Heart left ventricle (tissue), 16 donors: ENCODE measurements around the gene CMAS. TPM values are rescaled to one million over a fixed set of nuclear protein-coding genes. Genes with fewer than 3 reads are reported as not detected.
"Not testable (repeated sequence)": the region's sequence is repeated elsewhere in the genome, so short reads cannot be mapped to it uniquely, and the experiment has no call there.

ENCODE experiments used
- ATAC-seq, 4 donors: fragments of 200-7000 bp; cut with Tn5 transposase; one replicate each; pipeline ENCODE4 v1.9.1; 2020 to 2022; ENCODE audit warnings: moderate library complexity in 4 of 4, mild to moderate bottlenecking in 3 of 4, moderate number of reproducible peaks in 1 of 4
- DNase-seq, 5 donors: peaks; one replicate each; pipeline ENCODE4 v3.0.0-alpha.2; 2020
- H3K27ac ChIP-seq, 12 donors: fragments of 200-600 bp; sonication (generic) in 4 of 12; one replicate each; pipeline versions ENCODE4 v1.5.0 to v1.8.0; 2016 to 2022; ENCODE audit warnings: mild to moderate bottlenecking in 2 of 12
- H3K27me3 ChIP-seq, 9 donors: fragments of 200-600 bp; sonication (generic) in 2 of 9; one replicate each; pipeline versions ENCODE4 v1.5.1 to v1.8.0; 2016 to 2022; ENCODE audit warnings: mild to moderate bottlenecking in 3 of 9
- H3K36me3 ChIP-seq, 9 donors: fragments of 200-600 bp; sonication (generic) in 2 of 9; one replicate each; pipeline versions ENCODE4 v1.5.0 to v1.8.0; 2018 to 2022; ENCODE audit warnings: mild to moderate bottlenecking in 2 of 9
- H3K4me1 ChIP-seq, 12 donors: fragments of 200-600 bp; sonication (generic) in 4 of 12; one replicate each; pipeline versions ENCODE4 v1.5.0 to v1.8.0; 2016 to 2022; ENCODE audit warnings: mild to moderate bottlenecking in 3 of 12
- H3K4me3 ChIP-seq, 12 donors: fragments of 200-600 bp; sonication (generic) in 4 of 12; one replicate each; pipeline versions ENCODE4 v1.5.0 to v1.8.0; 2017 to 2022; ENCODE audit warnings: mild to moderate bottlenecking in 9 of 12, moderate library complexity in 4 of 12
- H3K9me3 ChIP-seq, 12 donors: fragments of 200-600 bp; sonication (generic) in 4 of 12; one replicate each; pipeline versions ENCODE4 v1.5.0 to v1.8.0; 2016 to 2022; ENCODE audit warnings: mild to moderate bottlenecking in 1 of 12
- POLR2A ChIP-seq, 2 donors: fragments of 450-650 bp; IDR thresholded peaks; one replicate each; pipeline ENCODE4 v1.6.1; 2017; ENCODE audit warnings: antibody characterized with exemption in 2 of 2, mild to moderate bottlenecking in 2 of 2, moderate library complexity in 2 of 2
- WGBS, 4 donors: extraction: QIAGEN DNeasy Blood & Tissue Kit in 2 of 4; methylation state at CpG; one replicate each; pipeline versions ENCODE4 v1.1.5 to v1.1.7; 2013 to 2018; 5-methylcytosine and 5-hydroxymethylcytosine counted together
- intact Hi-C, 10 donors: fragments of 100-400 bp; cut with DNase I; formaldehyde crosslinking; loops; one replicate each; pipeline versions ENCODE4 v1.11.1 to v1.14.2; 2022
- polyA plus RNA-seq, 2 donors: library from polyadenylated mRNA; stranded (reverse); fragments of 200-250 nt; gene quantifications; one replicate each; pipeline ENCODE4 v1.2.3, GENCODE V29; 2013
- total RNA-seq, 9 donors: library from RNA; depleted of rRNA in 2 of 9; stranded (reverse); fragments of >200 nt in 2 of 9; fragmentation: NEBNext Ultra II Directional in 3 of 9; extraction: Animal tissue kit (Norgen Biotek cat#: 25700) in 3 of 9; gene quantifications; one replicate each; pipeline versions ENCODE4 v1.1.0 to v1.2.4, GENCODE V29; 2016 to 2023
- TF ChIP-seq, protein P1 (sequence below), 12 donors: fragments of 200-600 bp; sonication (generic) in 4 of 12; IDR thresholded peaks; one replicate each; pipeline versions ENCODE4 v1.5.0 to v1.8.0; 2018 to 2022; ENCODE audit warnings: antibody characterized with exemption in 12 of 12, mild to moderate bottlenecking in 5 of 12
- donor health status: ischemic (EF 13 %, LVEDD 7.1; RV severe dilation, severe dysfunction).
- donor health status: healthy with polysubstance abuse.
- donor health status: DM: no; HTN: yes; CAD: no.
- donor health status: DM: no; HTN: no; CAD: no.
- donor health status: ischemic (EF 25% LVEDD 6.9; RV normal size, moderate dysfunction).
- donor health status: ischemic (EF 25% LVEDD 5.7; RV mildly dilated, moderate dysfunction).
- donor health status: healthy.
- donor health status: DM: yes; HTN: yes; CAD: no.
- donor health status: ischemic (EF 35%, LVEDD 5.7; RV mildly dilated, moderate dysfunction).
- donor health status: nonischemic (EF 11% LVEDD 7.7; RV severe dilation, severe dysfunction).
- donor health status: DM: yes; HTN: yes; CAD: no.
- donor health status: PGD.
- donor health status: ischemic (EF 29% LVEDD 5.4; RV normal size, mild dysfunction).
- donor health status: nonischemic (EF 23%, LVEDD 6.1; RV moderate dilation, normal function).

CMAS gene
- total and polyA plus RNA-seq, 11 donors, result 21.5 to 55.8 (median 34.6) TPM

- Histone ChIP-seq H3K4me3 (no peak overlapping the region), H3K4me1 (peaks cover 0 to 8% (median 0%) of the 10 kb centered on the region in 12 donors), H3K27ac (no peak overlapping the region), H3K27me3 (no peaks in the 10 kb centered on the region), H3K9me3 (no peaks in the 10 kb centered on the region), H3K36me3 (no peaks in the 10 kb centered on the region)
- no peak for TF ChIP-seq POLR2A (IDR thresholded peaks at IDR 0.05)
- no peak for DNase-seq
- intact Hi-C loops, result no loop called here
- 86 to 95% (median 93%) methylated on average over 3 of the region's 3 CpGs for WGBS, 4 donors
- no peak for ATAC-seq
Measured at GRCh38 chr12:22002430-22002829, 43.6 kb upstream of the CMAS start.

DNA sequence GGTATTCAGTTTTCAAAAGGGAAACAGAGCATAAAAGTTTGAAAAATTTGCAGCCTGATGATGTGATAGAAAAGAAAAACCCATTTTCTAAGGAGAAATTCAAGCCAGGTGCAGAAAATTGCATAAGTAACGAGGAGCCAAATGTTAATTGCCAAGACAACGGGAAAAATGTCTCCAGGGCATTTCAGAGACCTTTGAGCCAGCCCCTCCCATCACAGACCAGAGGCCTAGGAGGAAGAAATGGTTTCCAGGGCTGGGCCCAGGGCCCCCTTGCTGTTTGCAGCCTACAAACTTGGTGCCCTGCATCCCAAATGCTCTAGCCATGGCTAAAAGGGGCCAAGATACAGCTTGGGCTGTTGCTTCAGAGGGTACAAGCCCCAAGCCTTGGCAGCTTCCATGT, 38.2 kb upstream of the CMAS start:
- not testable (repeated sequence) for H3K36me3 ChIP-seq, ATAC-seq
- 60 to 81% (median 77%) methylated on average over 2 of the region's 2 CpGs for WGBS, 4 donors

GRCh38 chr12:22008196-22008595, 37.8 kb upstream of the CMAS start:
- no peak for TF ChIP-seq POLR2A (IDR thresholded peaks at IDR 0.05)
- TF ChIP-seq, protein P1, sequence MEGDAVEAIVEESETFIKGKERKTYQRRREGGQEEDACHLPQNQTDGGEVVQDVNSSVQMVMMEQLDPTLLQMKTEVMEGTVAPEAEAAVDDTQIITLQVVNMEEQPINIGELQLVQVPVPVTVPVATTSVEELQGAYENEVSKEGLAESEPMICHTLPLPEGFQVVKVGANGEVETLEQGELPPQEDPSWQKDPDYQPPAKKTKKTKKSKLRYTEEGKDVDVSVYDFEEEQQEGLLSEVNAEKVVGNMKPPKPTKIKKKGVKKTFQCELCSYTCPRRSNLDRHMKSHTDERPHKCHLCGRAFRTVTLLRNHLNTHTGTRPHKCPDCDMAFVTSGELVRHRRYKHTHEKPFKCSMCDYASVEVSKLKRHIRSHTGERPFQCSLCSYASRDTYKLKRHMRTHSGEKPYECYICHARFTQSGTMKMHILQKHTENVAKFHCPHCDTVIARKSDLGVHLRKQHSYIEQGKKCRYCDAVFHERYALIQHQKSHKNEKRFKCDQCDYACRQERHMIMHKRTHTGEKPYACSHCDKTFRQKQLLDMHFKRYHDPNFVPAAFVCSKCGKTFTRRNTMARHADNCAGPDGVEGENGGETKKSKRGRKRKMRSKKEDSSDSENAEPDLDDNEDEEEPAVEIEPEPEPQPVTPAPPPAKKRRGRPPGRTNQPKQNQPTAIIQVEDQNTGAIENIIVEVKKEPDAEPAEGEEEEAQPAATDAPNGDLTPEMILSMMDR (IDR thresholded peaks at IDR 0.05), result no peak
- H3K27ac ChIP-seq, result no peak overlapping the region
- no peak overlapping the region for H3K4me3 ChIP-seq
- H3K4me1 ChIP-seq, result no peaks in the 10 kb centered on the region
- intact Hi-C loops, result no loop called here
- no peaks in the 10 kb centered on the region for H3K36me3 ChIP-seq
- WGBS, 4 donors, result 86 to 100% (median 96%) methylated on average over 1 to 7 of the region's 7 CpGs
- H3K9me3 ChIP-seq, result no peaks in the 10 kb centered on the region
- H3K27me3 ChIP-seq, result no peaks in the 10 kb centered on the region
- DNase-seq (no peak), ATAC-seq (no peak)

More for the DNA sequence above, 38.2 kb upstream of the CMAS start:
- H3K27ac ChIP-seq, H3K27me3 ChIP-seq, H3K9me3 ChIP-seq, H3K4me1 ChIP-seq, DNase-seq, H3K4me3 ChIP-seq, intact Hi-C loops: not testable (repeated sequence)

DNA sequence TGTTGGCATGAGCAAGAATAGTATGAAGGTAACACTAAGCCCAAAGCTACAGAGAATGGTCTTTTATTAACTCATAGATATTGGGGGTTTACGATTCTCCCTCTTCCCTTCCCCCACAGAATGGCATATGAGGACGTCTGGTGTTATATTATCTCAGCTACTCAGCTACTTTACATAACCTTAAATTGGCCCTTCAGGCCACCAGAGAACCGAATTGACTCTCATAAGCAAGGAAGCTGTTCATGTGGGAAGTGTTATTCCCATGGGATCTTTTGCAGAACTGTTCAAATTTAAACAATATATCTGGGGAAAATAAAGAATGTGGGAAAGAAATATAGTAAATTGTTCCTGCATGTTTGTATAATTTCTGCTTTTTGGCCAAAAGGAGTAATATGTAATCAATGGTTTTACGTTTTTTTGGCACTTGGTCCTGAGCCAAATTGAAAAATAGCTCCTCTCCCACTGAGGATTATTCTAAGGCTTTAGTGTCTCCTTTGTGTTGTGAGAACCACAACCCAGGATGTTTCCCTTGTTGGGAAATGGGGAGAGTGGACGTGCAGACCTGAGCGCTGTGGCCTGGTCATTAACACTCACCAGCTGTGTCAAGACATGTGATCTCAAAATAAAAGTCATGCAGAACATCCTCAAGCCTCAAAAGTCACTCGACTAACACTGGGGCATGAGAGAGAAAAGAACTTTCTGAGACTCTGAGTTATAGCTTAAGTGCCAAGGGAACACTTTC, 31.8 kb upstream of the CMAS start:
- intact Hi-C loops, result no loop called here
- no peaks in the 10 kb centered on the region for H3K36me3 ChIP-seq
- H3K27ac ChIP-seq, result peak overlapping the region in 9 of 12 donors; percentile 19 to 63 (median 54)
- H3K27me3 ChIP-seq, result no peaks in the 10 kb centered on the region
- WGBS, 4 donors, result 44 to 49% (median 46%) methylated on average over 7 of the region's 7 CpGs
- peaks cover 0 to 12% (median 0%) of the 10 kb centered on the region in 12 donors for H3K4me1 ChIP-seq
- peak; percentile 33 to 83 (median 56) for ATAC-seq
- DNase-seq, result peak in 4 of 5 donors; percentile 25 to 56 (median 38)
- no peak for TF ChIP-seq POLR2A (IDR thresholded peaks at IDR 0.05)
- TF ChIP-seq, protein P1 (IDR thresholded peaks at IDR 0.05), result no peak
- H3K9me3 ChIP-seq, result no peaks in the 10 kb centered on the region
- no peak overlapping the region for H3K4me3 ChIP-seq

DNA sequence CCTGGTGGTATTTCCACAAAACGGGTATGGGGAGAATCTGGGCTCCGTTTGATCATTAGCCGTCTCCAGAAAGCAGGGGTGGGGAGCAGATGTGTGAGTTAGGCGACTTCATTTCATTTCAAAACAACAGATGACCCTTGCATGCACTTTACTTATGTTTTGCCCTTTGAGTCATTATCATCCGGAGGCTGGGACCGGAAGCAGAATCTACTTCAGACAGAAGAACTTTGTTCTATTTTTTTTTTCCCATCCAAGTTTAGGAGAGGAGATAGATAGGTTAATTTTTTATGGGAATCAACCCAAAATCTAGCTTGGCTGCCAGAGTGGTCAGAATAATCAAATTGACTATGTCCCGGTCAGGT, 31.3 kb upstream of the CMAS start:
- Histone ChIP-seq H3K4me3 (no peak overlapping the region), H3K9me3 (no peaks in the 10 kb centered on the region), H3K4me1 (peaks cover 0 to 12% (median 0%) of the 10 kb centered on the region in 12 donors), H3K27me3 (no peaks in the 10 kb centered on the region), H3K36me3 (no peaks in the 10 kb centered on the region), H3K27ac (peak overlapping the region in 7 of 12 donors; percentile 38 to 63 (median 54))
- intact Hi-C loops, result loop anchor here in 1 of 10 donors (5.0 kb wide), 1 partner anchor 317 kb away; no protein-coding TSS in a partner anchor
- TF ChIP-seq, protein P1 (IDR thresholded peaks at IDR 0.05), result no peak
- TF ChIP-seq POLR2A (IDR thresholded peaks at IDR 0.05), result no peak
- ATAC-seq, result peak in 2 of 4 donors; percentile 13 to 59
- peak in 2 of 5 donors; percentile 13 to 20 for DNase-seq
- 45 to 58% (median 53%) methylated on average over 7 of the region's 7 CpGs for WGBS, 4 donors
